ENCODE measurements around the gene ELMO1.

DNA sequence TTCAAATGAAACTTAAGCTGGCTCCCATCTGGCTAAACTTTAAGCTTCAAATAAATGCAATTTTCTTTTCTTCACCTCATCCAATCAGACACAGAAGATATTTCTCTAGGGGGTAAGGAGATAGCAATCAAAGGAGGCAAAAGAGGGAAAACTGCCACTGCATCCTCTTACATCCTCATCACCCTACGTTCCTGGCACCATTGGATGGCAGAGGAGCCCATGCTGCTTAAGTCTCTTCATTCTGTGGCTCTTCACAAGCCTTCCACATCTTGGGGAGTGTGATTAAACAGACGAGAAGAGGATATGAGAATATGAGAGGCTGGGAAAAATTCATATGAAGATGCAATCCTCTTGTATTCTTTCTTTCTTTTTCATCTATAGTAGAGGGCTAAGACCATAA is 378.6 kb downstream of the ELMO1 start:
- TF ChIP-seq CTCF (IDR thresholded peaks at IDR 0.05) (no peak), EP300 (IDR thresholded peaks at IDR 0.05) (no peak), POLR2A (IDR thresholded peaks at IDR 0.05) (no peak)
